Measurements from ENCODE around the gene IL1RL2.

IL1RL2 gene

DNA sequence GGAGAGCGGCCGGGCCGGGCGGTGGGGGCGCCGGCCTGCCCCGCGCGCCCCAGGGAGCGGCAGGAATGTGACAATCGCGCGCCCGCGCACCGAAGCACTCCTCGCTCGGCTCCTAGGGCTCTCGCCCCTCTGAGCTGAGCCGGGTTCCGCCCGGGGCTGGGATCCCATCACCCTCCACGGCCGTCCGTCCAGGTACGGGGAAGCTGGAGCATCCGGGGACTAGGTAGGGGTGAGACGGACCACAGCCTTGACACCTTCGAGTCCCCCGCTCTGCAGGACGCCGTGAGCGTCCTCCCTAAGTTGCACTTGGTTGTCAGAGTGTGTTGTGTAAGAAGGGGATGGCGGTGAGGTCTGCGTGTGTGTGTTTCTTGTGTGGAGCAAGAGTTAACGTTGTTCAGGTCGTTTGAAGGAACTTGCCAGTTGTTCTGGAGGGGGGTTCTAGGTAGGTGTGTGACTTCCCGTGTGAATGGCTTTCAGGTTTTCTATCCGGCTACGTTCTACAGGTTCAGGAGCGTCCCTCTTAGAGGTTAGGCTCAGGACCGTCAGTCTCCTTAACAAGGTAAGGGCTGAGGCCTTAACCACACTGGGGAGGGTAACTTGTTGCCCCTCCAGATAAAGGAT, 43.9 kb upstream of the IL1RL2 start:
- Histone ChIP-seq H3K4me1 (peaks cover 13 to 19% (median 16%) of the 10 kb centered on the region in 10 experiments), H3K27ac (no peak overlapping the region), H4K20me1 (no peaks in the 10 kb centered on the region), H3K4me3 (no peak overlapping the region; a peak in 1 of 20 replicates), H3K36me3 (peaks cover 0 to 12% (median 0%) of the 10 kb centered on the region in 11 experiments; a peak in 2 of 22 replicates), H3K27me3 (no peaks in the 10 kb centered on the region), H3K9ac (no peak overlapping the region), H3K4me2 (no peak overlapping the region), H3K9me3 (replicated peaks in 1 of 11) (peaks cover 71 to 91% (median 86%) of the 10 kb centered on the region in 11 experiments)
- no peak for TF ChIP-seq Cebpa-rat (IDR thresholded peaks at IDR 0.05)

- Histone ChIP-seq H3K4me2 (no peak overlapping the region), H3K4me3 (no peak overlapping the region; a peak in 1 of 20 replicates), H3K27ac (no peak overlapping the region), H3K36me3 (peaks cover 0 to 12% (median 0%) of the 10 kb centered on the region in 11 experiments; a peak in 2 of 22 replicates), H3K9me3 (replicated peaks in 1 of 11) (peaks cover 77 to 97% (median 92%) of the 10 kb centered on the region in 11 experiments), H3K27me3 (no peaks in the 10 kb centered on the region), H4K20me1 (no peaks in the 10 kb centered on the region), H3K9ac (no peak overlapping the region), H3K4me1 (peaks cover 7 to 13% (median 10%) of the 10 kb centered on the region in 10 experiments)
- TF ChIP-seq Cebpa-rat (IDR thresholded peaks at IDR 0.05): no peak
Measured at GRCh38 chr2:102143450-102143985, 43.3 kb upstream of the IL1RL2 start.

DNA sequence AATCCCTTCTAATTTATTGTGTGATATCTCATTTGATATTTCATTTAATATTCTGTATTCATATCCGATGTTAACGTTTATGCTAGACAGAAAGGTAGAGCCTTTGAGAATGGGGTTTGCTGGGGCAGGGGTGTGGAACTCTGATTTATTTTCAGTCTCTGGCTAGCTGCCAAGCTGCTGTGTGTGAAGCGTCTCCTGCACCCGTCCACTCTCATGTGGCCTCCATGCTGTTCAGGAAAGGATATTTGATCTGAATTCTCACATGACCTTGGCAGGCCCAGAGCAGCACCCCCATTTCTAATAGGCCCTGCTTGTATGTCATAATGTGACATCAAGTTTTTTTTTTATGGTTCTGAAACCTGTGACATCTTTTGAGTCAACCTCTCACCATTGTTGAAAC, 42.7 kb upstream of the IL1RL2 start:
- H3K36me3 ChIP-seq: peaks cover 0 to 12% (median 0%) of the 10 kb centered on the region in 11 experiments; a peak in 2 of 22 replicates
- no peaks in the 10 kb centered on the region for H3K27me3 ChIP-seq
- no peak overlapping the region for H3K4me2 ChIP-seq
- peaks cover 1 to 7% (median 4%) of the 10 kb centered on the region in 10 experiments for H3K4me1 ChIP-seq
- H3K9ac ChIP-seq: no peak overlapping the region
- H3K27ac ChIP-seq: no peak overlapping the region
- peaks cover 83 to 100% (median 97%) of the 10 kb centered on the region in 11 experiments for H3K9me3 ChIP-seq (replicated peaks in 1 of 11)
- TF ChIP-seq Cebpa-rat (IDR thresholded peaks at IDR 0.05): no peak
- H4K20me1 ChIP-seq: no peaks in the 10 kb centered on the region
- H3K4me3 ChIP-seq: no peak overlapping the region; a peak in 1 of 20 replicates

DNA sequence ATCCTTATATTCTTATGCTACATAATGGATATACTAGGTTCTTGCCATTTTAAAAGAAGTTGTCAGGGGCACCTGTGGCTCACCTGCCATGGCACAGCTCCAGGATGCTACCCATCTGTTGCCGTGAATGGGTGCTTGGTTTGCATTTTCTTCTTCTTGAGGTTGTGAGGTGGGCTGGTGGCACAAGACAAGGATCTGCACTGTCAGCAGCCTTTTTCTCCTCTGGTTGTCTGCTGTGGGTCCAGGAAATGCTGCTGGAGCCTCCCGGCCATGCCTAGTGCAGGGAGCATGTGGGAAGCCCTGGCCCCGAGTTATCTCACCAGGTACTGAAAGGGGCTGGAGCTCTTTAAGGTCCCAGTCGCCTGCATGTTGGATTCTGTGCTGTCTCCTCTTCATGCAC, 41.7 kb upstream of the IL1RL2 start:
- Histone ChIP-seq H3K4me1 (0 out of 20 replicates have a peak, but pooled peaks cover 0 to 4% (median 0%) of the 10 kb centered on the region in 10 experiments), H3K9me3 (replicated peaks in 1 of 11) (peaks cover 92 to 100% (median 99%) of the 10 kb centered on the region in 11 experiments), H3K9ac (no peak overlapping the region), H4K20me1 (no peaks in the 10 kb centered on the region), H3K36me3 (peaks cover 0 to 12% (median 0%) of the 10 kb centered on the region in 11 experiments; a peak in 2 of 22 replicates), H3K4me3 (no peak overlapping the region; a peak in 1 of 20 replicates), H3K27me3 (no peaks in the 10 kb centered on the region), H3K27ac (no peak overlapping the region), H3K4me2 (no peak overlapping the region)
- no peak for TF ChIP-seq Cebpa-rat (IDR thresholded peaks at IDR 0.05)

DNA sequence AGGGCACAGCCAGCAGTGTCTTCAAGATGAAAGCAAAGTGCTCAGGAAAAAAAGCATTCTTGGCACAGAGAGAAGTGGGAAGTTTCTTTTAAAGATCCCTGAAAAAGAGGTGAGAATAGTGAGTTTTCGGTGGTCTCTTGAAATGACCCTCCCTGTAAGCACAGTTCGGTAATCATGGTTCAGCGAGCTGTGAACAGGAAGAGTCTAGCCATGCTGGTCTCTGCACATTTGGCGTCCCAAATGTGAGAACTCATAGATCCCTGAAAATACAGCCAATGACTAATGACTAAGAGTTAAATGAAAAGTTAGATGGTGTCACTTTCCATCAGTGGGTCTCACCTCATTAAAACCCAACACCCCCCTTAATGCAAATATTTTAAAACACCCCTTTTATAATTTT, 40.9 kb upstream of the IL1RL2 start:
- H3K4me1 ChIP-seq: no peaks in the 10 kb centered on the region

DNA sequence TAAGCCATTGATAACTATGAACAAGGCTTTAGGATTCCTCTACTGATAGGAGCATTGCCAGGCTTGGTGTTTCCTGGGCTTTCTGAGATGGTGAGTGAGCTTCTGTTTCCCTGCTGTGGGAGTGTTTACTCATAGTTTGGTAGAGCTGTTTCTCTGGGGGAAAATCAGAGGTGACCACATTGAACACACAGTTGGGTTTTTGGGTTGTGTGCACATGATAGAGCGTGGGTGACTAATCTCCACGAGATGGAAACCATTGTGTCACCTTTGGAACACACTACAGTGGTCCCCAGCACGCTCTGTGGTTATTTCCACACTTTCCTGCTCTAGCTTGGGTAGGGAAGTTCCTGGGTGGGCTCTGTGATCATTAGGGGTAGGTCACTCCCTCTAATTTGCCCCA, 38.9 kb upstream of the IL1RL2 start:
- Histone ChIP-seq H3K4me1 (no peaks in the 10 kb centered on the region), H3K9ac (no peak overlapping the region), H3K9me3 (replicated peaks in 1 of 11) (peaks cover 70 to 96% (median 87%) of the 10 kb centered on the region in 11 experiments), H4K20me1 (no peaks in the 10 kb centered on the region), H3K4me2 (no peak overlapping the region), H3K4me3 (no peak overlapping the region), H3K36me3 (peaks cover 0 to 12% (median 0%) of the 10 kb centered on the region in 11 experiments; a peak in 2 of 22 replicates), H3K27me3 (no peaks in the 10 kb centered on the region), H3K27ac (no peak overlapping the region)
- no peak for TF ChIP-seq Cebpa-rat (IDR thresholded peaks at IDR 0.05)

More for the DNA sequence above, 40.9 kb upstream of the IL1RL2 start:
- no peak overlapping the region for H3K9ac ChIP-seq
- peaks cover 0 to 12% (median 0%) of the 10 kb centered on the region in 11 experiments; a peak in 2 of 22 replicates for H3K36me3 ChIP-seq
- TF ChIP-seq Cebpa-rat (IDR thresholded peaks at IDR 0.05): no peak
- H3K4me3 ChIP-seq: no peak overlapping the region
- H3K27me3 ChIP-seq: no peaks in the 10 kb centered on the region
- H3K27ac ChIP-seq: no peak overlapping the region
- no peak overlapping the region for H3K4me2 ChIP-seq
- H4K20me1 ChIP-seq: no peaks in the 10 kb centered on the region
- H3K9me3 ChIP-seq (replicated peaks in 1 of 11): peaks cover 90 to 100% (median 97%) of the 10 kb centered on the region in 11 experiments

GRCh38 chr2:102149243-102149642, 37.6 kb upstream of the IL1RL2 start:
- Histone ChIP-seq H3K27me3 (no peaks in the 10 kb centered on the region), H3K9ac (no peak overlapping the region), H3K4me1 (no peaks in the 10 kb centered on the region), H3K4me2 (no peak overlapping the region), H3K4me3 (no peak overlapping the region), H3K36me3 (peaks cover 0 to 12% (median 0%) of the 10 kb centered on the region in 11 experiments; a peak in 2 of 22 replicates), H3K9me3 (replicated peaks in 1 of 11) (peaks cover 64 to 96% (median 85%) of the 10 kb centered on the region in 11 experiments), H3K27ac (no peak overlapping the region), H4K20me1 (no peaks in the 10 kb centered on the region)
- no peak for TF ChIP-seq Cebpa-rat (IDR thresholded peaks at IDR 0.05)

DNA sequence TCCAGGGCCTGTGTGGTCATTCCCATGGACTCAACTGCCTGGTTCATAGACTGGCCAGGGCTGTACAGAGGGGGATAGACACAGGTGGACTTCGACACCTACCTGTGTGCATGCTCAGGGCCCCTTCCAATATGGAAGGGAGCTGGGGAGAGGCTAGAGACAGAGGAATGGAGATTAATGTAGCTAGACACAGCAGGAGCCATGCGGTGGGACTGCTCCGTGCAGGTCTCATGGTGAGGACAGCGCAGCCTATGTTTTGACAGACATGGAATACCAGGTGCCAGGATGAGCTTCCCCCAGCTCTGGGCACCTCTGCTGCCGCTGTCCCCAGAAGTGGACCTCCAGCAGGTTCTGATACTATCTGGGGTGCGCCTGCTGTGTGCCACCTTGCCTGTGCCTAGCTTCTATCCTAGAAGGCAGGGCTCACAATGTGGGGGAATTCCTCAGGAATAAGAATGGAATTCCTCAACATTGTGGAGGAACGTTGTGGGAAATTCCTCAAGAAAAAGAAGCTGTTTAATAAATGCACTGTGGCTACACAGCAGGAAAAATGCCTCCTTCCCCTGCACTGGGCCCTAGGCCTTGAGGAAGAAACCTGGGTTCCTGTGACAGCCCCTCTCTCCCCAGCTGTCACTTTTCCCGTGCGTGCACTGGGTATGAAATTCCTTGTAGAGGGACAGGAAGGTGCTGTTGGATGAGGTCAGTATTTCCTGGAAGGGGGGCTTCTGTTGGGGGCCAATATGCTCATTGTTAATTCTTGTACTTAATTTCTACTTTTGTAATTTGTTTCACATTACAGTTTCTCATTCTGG, 37.0 kb upstream of the IL1RL2 start:
- H3K9me3 ChIP-seq (replicated peaks in 1 of 11): peaks cover 58 to 93% (median 79%) of the 10 kb centered on the region in 11 experiments
- TF ChIP-seq Cebpa-rat (IDR thresholded peaks at IDR 0.05): no peak
- H3K9ac ChIP-seq: no peak overlapping the region
- no peak overlapping the region for H3K4me2 ChIP-seq
- peaks cover 0 to 12% (median 0%) of the 10 kb centered on the region in 11 experiments; a peak in 2 of 22 replicates for H3K36me3 ChIP-seq
- no peak overlapping the region for H3K27ac ChIP-seq
- no peaks in the 10 kb centered on the region for H3K27me3 ChIP-seq
- H3K4me1 ChIP-seq: no peaks in the 10 kb centered on the region
- no peak overlapping the region for H3K4me3 ChIP-seq
- no peaks in the 10 kb centered on the region for H4K20me1 ChIP-seq

GRCh38 chr2:102154364-102154763, 32.5 kb upstream of the IL1RL2 start:
- no peak overlapping the region for H3K4me3 ChIP-seq
- no peaks in the 10 kb centered on the region for H4K20me1 ChIP-seq
- no peak overlapping the region for H3K9ac ChIP-seq
- no peak for TF ChIP-seq Cebpa-rat (IDR thresholded peaks at IDR 0.05)
- peaks cover 13 to 47% (median 34%) of the 10 kb centered on the region in 11 experiments for H3K9me3 ChIP-seq (replicated peaks in 1 of 11)
- H3K4me2 ChIP-seq: no peak overlapping the region
- peaks cover 0 to 13% (median 0%) of the 10 kb centered on the region in 10 experiments; a peak in 4 of 20 replicates for H3K4me1 ChIP-seq
- no peaks in the 10 kb centered on the region; a peak in 1 of 22 replicates for H3K36me3 ChIP-seq
- no peak overlapping the region for H3K27ac ChIP-seq
- H3K27me3 ChIP-seq: no peaks in the 10 kb centered on the region
